Colonic mucosa (tissue), 4 donors: Measurements from ENCODE around the gene NRG3. TPM values are rescaled to one million over a fixed set of nuclear protein-coding genes. Genes with fewer than 3 reads are reported as not detected.
"Not testable (repeated sequence)": the region's sequence is repeated elsewhere in the genome, so short reads cannot be mapped to it uniquely, and the experiment has no call there.

Experiments
- DNase-seq: peaks from one replicate; pipeline ENCODE4 v3.0.0-alpha.2; 2020
- H3K27ac ChIP-seq: fragments of 200-600 bp; one replicate; pipeline ENCODE4 v1.8.0; 2021
- H3K27me3 ChIP-seq: fragments of 200-600 bp; one replicate; pipeline ENCODE4 v1.8.0; 2021
- H3K36me3 ChIP-seq: fragments of 200-600 bp; one replicate; pipeline ENCODE4 v1.8.0; 2021
- H3K4me1 ChIP-seq: fragments of 200-600 bp; one replicate; pipeline ENCODE4 v1.8.0; 2021; ENCODE audit warnings: mild to moderate bottlenecking
- H3K4me3 ChIP-seq: fragments of 200-600 bp; one replicate; pipeline ENCODE4 v1.8.0; 2021
- H3K9ac ChIP-seq, 2 donors: one replicate each; pipeline ENCODE4 v1.7.0; 2013; ENCODE audit warnings: control low read depth in 2 of 2, low read depth in 2 of 2, low read length in 2 of 2
- H3K9me3 ChIP-seq: fragments of 200-600 bp; one replicate; pipeline ENCODE4 v1.8.0; 2021
- CTCF ChIP-seq: fragments of 200-600 bp; IDR thresholded peaks from one replicate; pipeline ENCODE4 v1.8.0; 2022; ENCODE audit warnings: antibody characterized with exemption, mild to moderate bottlenecking
- intact Hi-C: fragments of 100-400 bp; cut with DNase I; formaldehyde crosslinking; loops from one replicate; pipeline ENCODE4 v1.14.1; 2022
- total RNA-seq, 2 donors: library from RNA; stranded (reverse); fragmentation: NEBNext Ultra II Directional in 1 of 2; extraction: Animal tissue kit (Norgen Biotek cat#: 25700) in 1 of 2; gene quantifications; one replicate each; pipeline ENCODE4 v1.2.1, GENCODE V29; 2021
- donor health status: healthy.
- donor health status: DM: no; HTN: no; CAD: no.
- donor health status: DM: no; HTN: no; CAD: no.

NRG3 gene
- total RNA-seq, 2 donors from 2014 or later: 0.24 TPM; not detected in 1

- no peak for DNase-seq
- H3K9ac ChIP-seq: no peak overlapping the region
- H3K27me3 ChIP-seq: no peaks in the 10 kb centered on the region
- H3K4me1 ChIP-seq: no peaks in the 10 kb centered on the region
- TF ChIP-seq CTCF: no peak
- H3K36me3 ChIP-seq: no peaks in the 10 kb centered on the region
- intact Hi-C loops: no loop called here
- no peaks in the 10 kb centered on the region for H3K9me3 ChIP-seq
- no peak overlapping the region for H3K27ac ChIP-seq
- H3K4me3 ChIP-seq: no peak overlapping the region
Measured at GRCh38 chr10:82319074-82319473, 444.1 kb downstream of the NRG3 start.

- no peak for DNase-seq
Measured at GRCh38 chr10:82319562-82319961, 444.6 kb downstream of the NRG3 start.

GRCh38 chr10:82321724-82322123 lies 446.7 kb downstream of the NRG3 start:
- Histone ChIP-seq H3K4me1 (no peaks in the 10 kb centered on the region), H3K27me3 (no peaks in the 10 kb centered on the region), H3K4me3 (no peak overlapping the region), H3K9me3 (no peaks in the 10 kb centered on the region), H3K36me3 (no peaks in the 10 kb centered on the region), H3K27ac (no peak overlapping the region), H3K9ac (no peak overlapping the region)
- no peak for TF ChIP-seq CTCF
- DNase-seq: no peak
- intact Hi-C loops: no loop called here

More at GRCh38 chr10:82319562-82319961, 444.6 kb downstream of the NRG3 start:
- no peak for TF ChIP-seq CTCF
- intact Hi-C loops: no loop called here
- H3K9ac ChIP-seq: no peak overlapping the region
- no peaks in the 10 kb centered on the region for H3K4me1 ChIP-seq
- no peak overlapping the region for H3K27ac ChIP-seq
- no peak overlapping the region for H3K4me3 ChIP-seq
- H3K9me3 ChIP-seq: no peaks in the 10 kb centered on the region
- no peaks in the 10 kb centered on the region for H3K36me3 ChIP-seq
- H3K27me3 ChIP-seq: no peaks in the 10 kb centered on the region

GRCh38 chr10:82331716-82332115 lies 456.7 kb downstream of the NRG3 start:
- H3K9me3 ChIP-seq: no peaks in the 10 kb centered on the region
- H3K4me3 ChIP-seq: no peak overlapping the region
- intact Hi-C loops: no loop called here
- H3K27me3 ChIP-seq: no peaks in the 10 kb centered on the region
- H3K36me3 ChIP-seq: no peaks in the 10 kb centered on the region
- no peak overlapping the region for H3K9ac ChIP-seq
- no peak overlapping the region for H3K27ac ChIP-seq
- no peak for TF ChIP-seq CTCF
- H3K4me1 ChIP-seq: no peaks in the 10 kb centered on the region
- DNase-seq: no peak

GRCh38 chr10:82335831-82336230 lies 460.8 kb downstream of the NRG3 start:
- no peak overlapping the region for H3K4me3 ChIP-seq
- intact Hi-C loops: no loop called here
- H3K9me3 ChIP-seq: no peaks in the 10 kb centered on the region
- no peaks in the 10 kb centered on the region for H3K36me3 ChIP-seq
- no peaks in the 10 kb centered on the region for H3K27me3 ChIP-seq
- H3K27ac ChIP-seq: no peak overlapping the region
- H3K9ac ChIP-seq: no peak overlapping the region
- no peak for TF ChIP-seq CTCF
- DNase-seq: no peak
- H3K4me1 ChIP-seq: no peaks in the 10 kb centered on the region

GRCh38 chr10:82340166-82340565 lies 465.2 kb downstream of the NRG3 start:
- no peak for TF ChIP-seq CTCF
- Histone ChIP-seq H3K27me3 (no peaks in the 10 kb centered on the region), H3K9ac (no peak overlapping the region), H3K9me3 (no peaks in the 10 kb centered on the region), H3K27ac (no peak overlapping the region), H3K36me3 (no peaks in the 10 kb centered on the region), H3K4me1 (no peaks in the 10 kb centered on the region), H3K4me3 (no peak overlapping the region)
- DNase-seq: no peak
- intact Hi-C loops: no loop called here

GRCh38 chr10:82349590-82349989 lies 474.6 kb downstream of the NRG3 start:
- intact Hi-C loops, H3K27ac ChIP-seq, DNase-seq, H3K4me1 ChIP-seq, H3K36me3 ChIP-seq, H3K4me3 ChIP-seq, H3K9ac ChIP-seq, H3K27me3 ChIP-seq, H3K9me3 ChIP-seq: not testable (repeated sequence)
